HG02763 (cell line): Measurements from ENCODE around the gene NSD1.
A peak's percentile ranks its signal among the peaks of the same experiment; 100 is the strongest.

Experiments
- ATAC-seq: cut with Tn5 transposase; IDR thresholded peaks from one replicate; pipeline ENCODE4 v1.9.1; 2021; ENCODE audit warnings: mild to moderate bottlenecking, moderate library complexity; ENCODE audit not compliant: unreplicated experiment

Gene NSD1

DNA sequence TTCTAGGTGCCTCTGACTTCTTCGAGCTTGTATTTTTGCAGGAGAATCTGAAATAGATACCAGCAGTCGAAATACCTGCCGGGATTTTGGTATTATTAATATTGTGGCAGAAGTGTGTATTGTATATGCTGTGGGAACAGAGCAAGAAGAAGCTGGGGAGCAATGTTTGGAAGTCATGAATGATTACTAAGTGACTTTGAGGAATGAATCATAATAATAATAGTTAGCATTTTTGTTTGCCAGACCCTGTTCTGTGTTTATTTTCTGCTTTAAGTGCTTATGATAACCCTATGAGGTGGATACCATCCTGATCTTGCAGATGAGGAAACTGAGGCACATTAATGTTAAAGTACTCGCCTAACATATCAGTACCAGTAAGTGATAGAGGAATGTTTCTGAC, 137.5 kb downstream of the NSD1 start:
- no peak for ATAC-seq

DNA sequence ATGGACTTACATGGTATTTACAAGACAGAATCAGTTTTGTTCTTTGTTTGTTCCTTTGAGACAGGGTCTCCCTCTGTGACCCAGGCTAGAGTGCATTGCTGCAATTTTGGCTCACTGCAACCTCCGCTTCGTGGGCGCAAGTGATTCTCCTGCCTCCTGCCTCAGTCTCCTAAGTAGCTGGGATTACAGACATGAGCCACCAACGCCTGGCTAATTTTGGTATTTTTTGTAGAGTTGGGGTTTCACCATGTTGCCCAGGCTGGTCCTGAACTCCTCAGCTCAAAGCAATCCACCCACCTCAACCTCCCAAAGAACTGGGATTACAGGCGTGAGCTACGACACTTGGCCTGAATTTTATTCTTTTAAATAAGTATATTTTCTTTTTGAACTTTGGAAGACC, 142.3 kb downstream of the NSD1 start:
- ATAC-seq = no peak

DNA sequence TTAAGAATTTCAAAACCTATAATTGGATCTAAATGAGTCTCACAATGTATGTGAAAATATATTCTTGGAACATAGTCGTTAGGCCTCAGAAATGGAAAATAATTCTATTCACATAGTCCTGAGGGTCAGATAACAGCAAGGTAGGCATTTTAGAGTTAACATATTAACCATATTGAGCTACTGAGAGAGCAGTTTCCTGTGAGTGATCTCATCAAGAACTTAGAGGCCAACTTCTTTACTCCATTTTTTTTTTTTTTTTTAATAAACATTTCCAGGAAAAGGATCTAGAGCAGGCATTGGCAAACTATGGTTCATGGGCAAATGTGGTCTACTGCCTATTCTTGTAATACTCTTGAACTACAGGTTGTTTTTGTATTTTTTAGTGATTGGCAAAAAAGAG, 143.3 kb downstream of the NSD1 start:
- no peak for ATAC-seq

DNA sequence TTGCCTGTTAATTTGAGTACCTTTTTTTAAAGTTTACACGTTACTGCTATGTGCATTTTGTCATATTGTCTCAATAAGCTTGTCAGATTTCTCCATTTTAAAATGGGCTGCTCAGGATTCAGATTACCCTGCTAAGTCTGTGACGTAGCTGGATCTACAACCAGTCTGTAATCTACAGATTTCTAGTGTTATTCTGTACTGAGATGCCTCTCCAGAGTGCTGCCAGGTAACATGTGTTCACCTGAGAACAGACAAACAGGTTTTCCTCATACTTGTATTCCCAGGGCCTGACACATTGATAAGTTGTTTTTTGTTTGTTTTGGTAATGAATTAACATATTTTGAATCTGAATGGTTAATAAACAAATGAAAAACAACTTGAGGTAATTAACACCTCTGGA, 154.6 kb downstream of the NSD1 start:
- no peak for ATAC-seq

DNA sequence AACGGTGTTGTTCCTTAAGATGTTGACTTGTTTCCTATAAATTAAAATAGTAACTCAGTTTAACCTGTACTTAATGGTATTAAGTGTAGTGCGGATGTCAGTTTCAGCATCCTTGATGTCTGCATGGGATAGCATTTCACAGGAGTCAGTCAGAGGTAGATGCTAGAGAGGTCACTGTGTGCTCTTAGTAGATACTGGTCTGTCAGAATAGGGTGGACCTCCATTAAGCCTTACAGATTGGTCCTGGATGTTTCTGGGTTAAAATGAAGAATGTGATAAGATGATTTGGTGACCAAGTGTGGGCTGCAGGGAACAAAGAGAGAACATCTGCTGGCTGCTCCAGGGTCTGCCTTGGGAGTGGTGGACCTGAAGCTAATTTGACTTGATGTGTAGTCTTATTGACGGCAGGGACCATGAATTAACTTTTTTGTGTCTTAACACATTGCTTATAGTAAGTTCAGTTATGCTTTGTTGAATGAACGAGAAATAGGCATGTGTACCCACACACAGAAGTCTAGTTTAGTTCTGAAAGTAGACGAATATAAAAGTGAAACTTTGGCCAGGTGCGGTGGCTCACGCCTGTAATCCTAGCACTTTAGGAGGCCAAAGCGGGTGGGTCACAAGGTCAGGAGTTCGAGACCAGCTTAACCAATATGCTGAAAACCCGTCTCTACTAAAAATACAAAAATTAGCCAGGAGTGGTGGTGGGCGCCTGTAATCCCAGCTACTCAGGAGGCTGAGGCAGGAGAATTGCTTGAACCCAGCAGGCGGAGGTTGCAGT, 157.4 kb downstream of the NSD1 start:
- no peak for ATAC-seq

DNA sequence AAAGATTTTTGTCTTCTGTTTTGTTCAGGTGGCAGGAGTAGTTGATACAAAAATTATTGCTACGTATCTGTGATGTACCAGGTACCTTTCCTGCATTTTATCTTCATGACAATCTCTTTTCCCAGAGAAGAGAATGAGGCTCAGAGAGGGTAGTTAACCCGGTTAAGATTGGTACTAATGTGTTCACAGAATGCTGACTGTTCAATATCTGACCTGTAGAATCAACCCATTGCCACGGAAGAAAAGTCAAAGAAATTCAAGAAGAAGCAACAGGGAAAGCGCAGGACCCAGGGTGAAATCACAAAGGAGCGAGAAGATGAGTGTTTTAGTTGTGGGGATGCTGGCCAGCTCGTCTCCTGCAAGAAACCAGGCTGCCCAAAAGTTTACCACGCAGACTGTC, 158.2 kb downstream of the NSD1 start:
- no peak for ATAC-seq

DNA sequence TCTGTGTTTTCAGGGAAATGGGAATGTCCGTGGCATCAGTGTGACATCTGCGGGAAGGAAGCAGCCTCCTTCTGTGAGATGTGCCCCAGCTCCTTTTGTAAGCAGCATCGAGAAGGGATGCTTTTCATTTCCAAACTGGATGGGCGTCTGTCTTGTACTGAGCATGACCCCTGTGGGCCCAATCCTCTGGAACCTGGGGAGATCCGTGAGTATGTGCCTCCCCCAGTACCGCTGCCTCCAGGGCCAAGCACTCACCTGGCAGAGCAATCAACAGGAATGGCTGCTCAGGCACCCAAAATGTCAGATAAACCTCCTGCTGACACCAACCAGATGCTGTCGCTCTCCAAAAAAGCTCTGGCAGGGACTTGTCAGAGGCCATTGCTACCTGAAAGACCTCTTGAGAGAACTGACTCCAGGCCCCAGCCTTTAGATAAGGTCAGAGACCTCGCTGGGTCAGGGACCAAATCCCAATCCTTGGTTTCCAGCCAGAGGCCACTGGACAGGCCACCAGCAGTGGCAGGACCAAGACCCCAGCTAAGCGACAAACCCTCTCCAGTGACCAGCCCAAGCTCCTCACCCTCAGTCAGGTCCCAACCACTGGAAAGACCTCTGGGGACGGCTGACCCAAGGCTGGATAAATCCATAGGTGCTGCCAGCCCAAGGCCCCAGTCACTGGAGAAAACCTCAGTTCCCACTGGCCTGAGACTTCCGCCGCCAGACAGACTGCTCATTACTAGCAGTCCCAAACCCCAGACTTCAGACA, 160.4 kb downstream of the NSD1 start:
- no peak for ATAC-seq

DNA sequence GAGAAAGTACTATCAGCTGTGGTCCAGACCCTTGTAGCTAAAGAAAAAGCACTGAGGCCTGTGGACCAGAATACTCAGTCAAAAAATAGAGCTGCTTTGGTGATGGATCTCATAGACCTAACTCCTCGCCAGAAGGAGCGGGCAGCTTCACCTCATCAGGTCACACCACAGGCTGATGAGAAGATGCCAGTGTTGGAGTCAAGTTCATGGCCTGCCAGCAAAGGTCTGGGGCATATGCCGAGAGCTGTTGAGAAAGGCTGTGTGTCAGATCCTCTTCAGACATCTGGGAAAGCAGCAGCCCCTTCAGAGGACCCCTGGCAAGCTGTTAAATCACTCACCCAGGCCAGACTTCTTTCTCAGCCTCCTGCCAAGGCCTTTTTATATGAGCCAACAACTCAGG, 161.1 kb downstream of the NSD1 start:
- no peak for ATAC-seq

DNA sequence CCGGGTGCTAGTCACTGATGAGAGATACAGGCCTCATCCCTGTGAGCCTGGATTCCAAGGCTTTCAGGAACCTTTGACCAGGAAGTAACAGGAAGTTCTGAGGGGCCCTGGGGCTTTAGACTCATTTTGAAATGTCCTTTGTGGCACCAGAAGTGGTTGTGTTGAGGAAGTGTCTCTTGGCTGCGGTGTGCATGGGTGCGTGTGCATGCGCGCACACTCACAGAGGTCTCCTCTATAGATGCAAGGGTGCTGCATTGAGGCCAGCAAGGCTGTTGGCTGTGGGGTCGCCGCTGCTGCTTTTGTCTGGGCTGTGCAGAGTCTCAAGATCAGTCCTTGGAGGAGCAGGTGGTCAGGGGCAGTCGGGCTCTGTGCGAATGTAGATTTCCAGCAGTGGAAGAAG, 162.4 kb downstream of the NSD1 start:
- ATAC-seq = no peak

DNA sequence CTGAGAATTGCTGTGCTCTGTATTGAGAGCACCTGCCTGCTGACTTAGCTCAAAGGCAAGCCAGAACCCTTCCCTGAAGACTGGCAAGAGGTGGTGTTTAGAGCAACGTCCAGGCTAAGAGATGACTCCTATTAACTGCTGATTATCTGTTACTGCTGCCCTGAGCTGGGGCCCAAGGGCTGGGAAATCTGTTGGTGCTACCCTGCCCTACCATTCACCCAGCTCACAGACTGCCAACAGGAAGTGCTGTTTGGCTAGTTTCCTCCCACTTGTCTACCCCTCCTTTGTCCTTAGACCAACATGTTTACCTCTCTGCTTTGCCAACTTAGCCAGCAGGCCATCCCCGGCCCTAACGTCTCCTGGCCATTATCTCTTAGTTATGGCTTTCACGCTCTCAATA, 163.0 kb downstream of the NSD1 start:
- ATAC-seq = no peak

DNA sequence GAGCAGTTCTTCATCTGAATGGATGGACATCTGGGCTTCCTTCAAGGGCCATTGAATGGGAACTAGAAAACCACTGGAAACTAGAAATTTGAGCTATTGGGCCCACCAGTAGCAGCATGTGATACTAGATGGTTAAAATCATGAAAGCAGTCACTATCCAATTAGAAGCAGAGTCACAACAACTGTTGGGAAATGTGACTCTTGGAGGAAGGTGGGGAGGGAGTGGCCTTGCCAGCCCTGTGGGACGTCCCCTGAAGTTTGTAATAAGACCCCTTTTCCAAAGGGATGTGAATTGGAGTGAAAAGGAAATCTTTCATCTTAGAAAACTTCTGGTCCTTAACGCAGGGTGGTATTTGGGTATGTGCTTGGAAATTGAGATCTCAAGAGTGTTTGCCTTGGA, 164.3 kb downstream of the NSD1 start:
- ATAC-seq = no peak

DNA sequence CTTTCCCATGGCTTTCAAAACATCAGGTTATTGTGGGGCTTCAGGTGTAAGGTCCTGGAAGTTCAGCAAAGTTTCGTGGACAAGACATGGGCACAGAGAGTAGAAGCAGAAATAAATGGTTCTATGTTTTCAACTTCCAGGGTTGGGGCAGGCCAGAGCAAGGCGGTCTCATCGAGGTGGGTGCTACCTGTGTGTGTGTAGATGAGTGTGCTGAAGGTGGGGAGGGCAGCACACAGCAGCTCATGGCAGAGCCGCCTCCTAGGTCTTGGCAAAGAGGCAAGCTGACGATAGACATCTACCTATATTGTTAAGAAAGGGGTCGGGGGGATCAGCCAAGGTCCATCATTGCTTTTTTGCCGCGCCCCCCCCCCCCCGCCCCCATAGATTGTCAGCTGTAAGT, 166.1 kb downstream of the NSD1 start:
- no peak for ATAC-seq

DNA sequence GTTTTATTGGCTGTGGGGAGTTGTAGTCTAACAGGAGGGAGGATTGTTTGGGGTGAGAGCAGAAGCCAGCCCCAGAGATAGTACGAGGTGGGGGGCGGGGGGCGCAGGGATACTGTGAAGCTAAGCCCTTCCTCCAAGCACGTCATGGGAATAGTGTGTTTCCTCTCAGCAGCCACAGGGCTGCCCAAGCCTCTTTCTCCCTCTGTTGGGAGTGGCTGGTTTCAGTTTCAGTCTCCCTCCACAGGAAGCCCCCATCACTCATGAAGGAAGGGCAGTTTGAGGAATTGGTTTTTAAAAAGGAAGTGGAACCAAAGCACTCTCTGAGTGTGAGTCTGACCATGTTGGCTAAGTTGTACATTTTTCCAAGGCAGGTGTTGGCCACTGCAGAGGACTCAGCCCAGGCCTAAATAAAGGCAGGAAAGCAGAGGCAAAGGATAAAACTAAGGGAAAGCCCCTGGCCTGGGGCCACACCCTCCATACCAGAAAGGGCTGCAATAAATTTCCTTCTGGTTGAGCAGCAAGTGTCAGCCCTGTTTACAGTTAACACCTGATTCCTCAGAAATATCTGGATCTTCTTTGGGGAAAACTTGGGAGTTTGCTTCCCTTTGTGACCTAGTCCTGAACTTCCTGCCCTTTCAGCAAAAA, 166.8 kb downstream of the NSD1 start:
- ATAC-seq = peak; percentile 40

DNA sequence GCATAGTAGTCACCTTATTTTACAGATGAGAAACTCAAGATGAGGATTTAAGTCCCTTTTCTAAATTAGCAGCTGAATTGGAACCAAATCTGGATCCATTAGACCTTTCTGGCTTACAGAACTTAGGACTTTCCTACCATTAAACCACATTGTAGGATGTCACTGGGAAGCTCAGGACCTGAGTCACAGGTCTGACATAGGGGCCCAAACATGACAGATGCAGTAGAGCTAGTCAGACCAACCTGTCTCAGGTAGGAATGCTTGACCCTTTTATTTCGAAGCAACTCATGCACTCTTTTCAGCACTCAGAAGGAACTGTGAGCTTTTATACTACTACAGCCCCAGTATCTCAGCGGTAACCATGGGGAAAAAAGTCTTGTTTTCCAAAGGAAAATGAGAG, 167.4 kb downstream of the NSD1 start:
- ATAC-seq = no peak

DNA sequence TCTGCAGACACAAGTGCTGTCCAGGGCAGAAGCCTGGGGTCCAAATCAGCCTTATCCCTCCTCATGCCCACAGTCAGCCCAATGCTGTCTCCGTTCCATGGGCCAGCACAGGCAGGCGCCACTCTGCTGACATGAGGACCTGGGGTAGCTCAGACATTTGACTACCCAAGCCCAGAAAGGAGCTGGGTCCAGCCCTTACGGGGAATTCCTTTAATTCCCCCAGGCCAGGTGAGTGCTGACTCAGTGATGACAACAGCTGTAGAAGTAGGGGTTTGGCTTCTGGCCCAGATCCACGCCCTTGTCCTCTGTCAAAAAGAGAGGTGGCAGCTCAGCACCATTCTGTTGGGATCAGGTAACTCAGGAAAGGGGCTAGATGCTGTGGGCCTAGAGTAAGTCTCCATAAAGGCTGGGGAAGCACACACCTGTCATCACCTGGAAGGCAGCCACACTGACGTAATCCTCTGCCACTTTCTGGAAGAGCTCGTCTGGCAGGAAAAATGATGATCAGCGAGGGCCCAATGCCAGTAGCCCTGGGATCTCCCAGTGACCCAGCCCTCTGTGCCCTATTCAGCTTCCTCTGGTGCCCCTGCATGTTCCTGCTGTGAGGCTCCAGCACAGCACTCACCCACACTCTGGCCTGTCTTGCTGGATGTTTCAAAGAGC, 168.1 kb downstream of the NSD1 start:
- no peak for ATAC-seq

DNA sequence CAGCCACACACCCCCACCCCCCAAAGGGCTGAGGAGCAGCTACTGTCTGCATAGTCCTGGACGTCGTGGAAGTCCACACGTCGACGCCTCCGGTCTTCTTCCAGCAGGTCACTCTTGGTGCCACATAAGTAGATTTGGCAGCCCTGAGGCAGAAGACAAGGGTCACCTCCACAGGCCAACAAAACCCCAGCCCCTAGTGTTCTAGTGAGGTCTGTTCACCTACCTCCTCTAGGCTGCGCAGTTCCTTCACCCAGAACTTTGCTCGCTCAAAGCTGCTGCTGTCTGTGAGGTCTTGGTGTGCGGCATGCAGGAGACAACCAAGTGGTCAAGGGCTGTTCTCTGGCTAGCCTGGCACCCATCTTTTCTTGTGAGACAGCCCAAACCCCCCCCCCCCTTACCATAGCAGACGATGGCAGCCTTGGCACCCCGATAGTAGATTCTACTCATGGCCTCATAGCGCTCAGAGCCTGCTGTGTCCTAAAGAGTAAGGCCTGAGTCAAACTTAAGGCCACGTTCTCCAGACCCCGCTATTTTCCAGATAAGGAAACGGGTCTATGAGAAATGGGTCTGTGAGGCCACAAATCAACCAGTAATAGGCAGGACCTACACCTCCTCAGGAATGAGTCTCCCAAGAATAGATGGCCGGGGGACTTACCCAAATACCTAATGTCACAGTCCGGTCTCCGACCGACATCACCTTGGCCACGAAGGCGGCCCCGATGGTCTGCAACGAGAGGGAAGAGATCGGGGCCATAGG, 169.0 kb downstream of the NSD1 start:
- ATAC-seq = no peak

DNA sequence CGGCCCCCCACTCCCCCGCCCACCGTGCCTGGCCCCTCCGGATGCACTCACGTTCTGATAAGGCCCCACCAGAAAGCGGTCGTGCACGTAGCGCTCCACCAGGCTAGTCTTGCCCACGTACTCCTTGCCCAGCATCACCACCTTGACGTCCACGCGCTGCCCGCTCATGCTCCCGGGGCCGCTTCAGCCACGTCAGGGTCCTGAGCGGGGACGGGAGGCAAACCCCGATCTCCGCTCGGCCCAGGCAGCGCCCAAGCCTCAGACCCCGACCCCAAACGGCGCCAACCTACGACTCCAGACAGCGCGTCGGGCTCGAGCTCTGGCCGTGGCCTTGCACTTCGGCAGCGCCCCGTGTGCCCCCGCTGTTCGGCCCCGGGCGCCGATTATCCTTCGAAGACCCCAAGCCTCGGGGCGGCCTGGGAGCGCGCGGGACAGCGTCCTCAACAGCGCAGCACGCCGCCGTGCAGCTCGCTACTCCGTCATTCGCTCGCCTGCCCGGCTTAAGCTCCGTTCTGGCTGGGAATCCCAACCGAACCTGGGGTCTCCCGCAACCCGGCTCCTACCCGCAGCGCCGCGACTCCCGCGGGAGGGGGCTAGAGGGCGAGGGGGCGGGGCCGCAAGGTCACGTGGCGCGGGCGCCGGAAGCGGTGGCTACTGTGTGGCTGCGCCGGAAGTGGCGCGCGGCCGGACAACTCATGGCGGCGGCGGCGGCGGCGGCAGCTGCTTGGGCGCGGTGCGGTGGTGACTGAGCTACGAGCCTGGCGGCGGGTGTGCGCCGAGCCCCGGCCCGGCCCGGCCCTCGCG, 169.8 kb downstream of the NSD1 start, which contains the start of the genes PRELID1 and RAB24:
PRELID1 (plus strand) TSS at position 679 of the 804 bp plus-strand sequence. CDS start 187 bp downstream, outside the sequence.
RAB24 (minus strand) TSS at position 599 of the 804 bp plus-strand sequence; CDS start at position 168, 431 bp downstream.
- peak; percentile 65 for ATAC-seq

DNA sequence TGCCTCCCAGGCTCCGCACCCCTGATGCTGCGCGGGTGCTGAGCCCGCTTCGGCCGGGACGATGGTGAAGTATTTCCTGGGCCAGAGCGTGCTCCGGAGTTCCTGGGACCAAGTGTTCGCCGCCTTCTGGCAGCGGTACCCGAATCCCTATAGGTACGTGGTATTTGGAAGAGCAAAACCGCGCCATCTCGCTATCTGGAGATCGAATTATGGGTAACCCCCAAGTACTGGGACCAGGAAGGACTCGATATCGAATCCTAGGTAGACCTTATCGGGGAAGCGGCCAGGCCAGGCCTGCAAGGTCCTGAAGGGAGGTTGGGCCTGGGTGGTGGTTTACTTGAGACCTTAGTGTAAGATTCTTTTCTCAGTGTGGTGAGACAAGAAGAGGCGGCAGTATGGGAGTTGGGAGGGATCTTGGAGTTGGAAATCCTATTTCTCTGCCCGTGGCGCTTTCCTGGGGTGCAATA, 170.4 kb downstream of the NSD1 start:
- ATAC-seq = no peak

DNA sequence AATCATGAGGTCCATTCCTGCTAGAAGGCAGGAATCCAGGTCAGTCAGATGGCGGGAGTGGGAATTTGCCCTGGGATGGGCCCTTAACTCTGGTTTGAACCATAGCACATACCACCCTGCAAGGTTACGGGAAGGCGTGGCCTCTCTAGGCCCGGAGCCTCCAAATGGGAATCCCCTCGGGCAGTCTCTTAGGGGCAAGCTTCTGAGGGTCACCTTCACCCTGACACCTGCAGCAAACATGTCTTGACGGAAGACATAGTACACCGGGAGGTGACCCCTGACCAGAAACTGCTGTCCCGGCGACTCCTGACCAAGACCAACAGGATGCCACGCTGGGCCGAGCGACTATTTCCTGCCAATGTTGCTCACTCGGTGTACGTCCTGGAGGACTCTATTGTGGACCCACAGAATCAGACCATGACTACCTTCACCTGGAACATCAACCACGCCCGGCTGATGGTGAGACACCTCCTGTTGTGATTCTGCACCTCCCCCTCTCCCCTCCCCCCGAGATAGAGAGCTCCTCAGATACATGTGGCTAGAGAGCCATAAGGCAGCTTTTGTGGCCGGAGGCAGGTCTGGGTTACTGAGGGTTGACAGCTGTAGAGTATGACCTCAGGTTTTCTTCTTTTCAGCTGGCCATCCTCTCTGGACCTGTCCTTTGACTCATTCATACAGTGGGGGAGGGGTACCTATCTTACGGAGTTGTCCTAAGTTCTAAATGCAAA, 171.0 kb downstream of the NSD1 start:
- no peak for ATAC-seq
